IMR-90 (cell line): ENCODE data around the gene PRR33. TPM values are rescaled to one million over a fixed set of nuclear protein-coding genes. Genes with fewer than 3 reads are reported as not detected.

Experiments
- ATAC-seq: fragments of 200-7000 bp; cut with Tn5 transposase; 2 replicates; pipeline ENCODE4 v1.9.1; 2020; ENCODE audit warnings: low read depth, mild to moderate bottlenecking, moderate library complexity
- BruUV-seq: library from RNA; stranded (reverse); fragments of 400-500 nt; replicated peaks from 2 replicates; lab custom pipeline; 2021; lab: Mats Ljungman, UMichigan
- CTCF ChIA-PET: fragments of 300-600 bp; formaldehyde crosslinking; extraction: SDS; loops from one replicate; lab custom pipeline; 2021; ENCODE audit warnings: antibody characterized with exemption; lab: Yijun Ruan, JAX
- POLR2A ChIA-PET: fragments of 300-600 bp; sonication (Branson Sonifier 250); formaldehyde crosslinking; loops from one replicate; lab custom pipeline; 2022; ENCODE audit warnings: antibody characterized with exemption; ENCODE audit not compliant: unreplicated experiment; lab: Charles Lee
- DNase-seq: peaks from one replicate; pipeline ENCODE4 v3.0.0; 2013
- H2AFZ ChIP-seq: replicated peaks from 2 replicates; pipeline ENCODE3; 2013; ENCODE audit warnings: low read length, mild to moderate bottlenecking; ENCODE audit not compliant: poor library complexity
- H2AK5ac ChIP-seq: 2 replicates; pipeline ENCODE4 v1.6.1; 2013; ENCODE audit warnings: low read depth, low read length, inconsistent platforms
- H2AK9ac ChIP-seq: replicated peaks from 2 replicates; pipeline ENCODE3; 2013; ENCODE audit warnings: mild to moderate bottlenecking, low read depth, low read length, moderate library complexity; ENCODE audit not compliant: poor library complexity
- H2BK120ac ChIP-seq: 2 replicates; pipeline ENCODE4 v1.6.1; 2013; ENCODE audit warnings: low read depth, low read length, inconsistent platforms
- H2BK15ac ChIP-seq: 3 replicates; pipeline ENCODE4 v1.6.1; 2013; ENCODE audit warnings: low read depth, low read length, inconsistent platforms
- H2BK20ac ChIP-seq: 2 replicates; pipeline ENCODE4 v1.6.1; 2013; ENCODE audit warnings: low read depth, mild to moderate bottlenecking, inconsistent platforms, low read length, moderate library complexity
- H2BK5ac ChIP-seq: 2 replicates; pipeline ENCODE4 v1.6.1; 2013; ENCODE audit warnings: mild to moderate bottlenecking, low read depth, low read length, inconsistent platforms; ENCODE audit not compliant: poor library complexity, severe bottlenecking
- H3K14ac ChIP-seq: replicated peaks from 2 replicates; pipeline ENCODE4 v1.6.1; 2013; ENCODE audit warnings: low read depth, low read length, inconsistent platforms
- H3K18ac ChIP-seq: 2 replicates; pipeline ENCODE4 v1.6.1; 2013; ENCODE audit warnings: low read depth, low read length, control low read depth
- H3K23ac ChIP-seq: 2 replicates; pipeline ENCODE4 v1.6.1; 2013; ENCODE audit warnings: low read depth, low read length, inconsistent platforms
- H3K27ac ChIP-seq: 2 replicates; pipeline ENCODE4 v1.5.1; 2013; ENCODE audit warnings: mild to moderate bottlenecking, control low read depth, low read length; ENCODE audit not compliant: insufficient read depth
- H3K27me3 ChIP-seq: 2 replicates; pipeline ENCODE4 v1.6.1; 2013; ENCODE audit warnings: low read length; ENCODE audit not compliant: control insufficient read depth, insufficient read depth
- H3K36me3 ChIP-seq: 2 replicates; pipeline ENCODE4 v1.6.1; 2013; ENCODE audit warnings: low read length, mixed read lengths; ENCODE audit not compliant: control insufficient read depth, insufficient read depth
- H3K4ac ChIP-seq: 2 replicates; pipeline ENCODE4 v1.6.1; 2013; ENCODE audit warnings: low read depth, low read length, inconsistent platforms
- H3K4me1 ChIP-seq: 2 replicates; pipeline ENCODE4 v1.6.1; 2013; ENCODE audit warnings: low read length, mixed read lengths; ENCODE audit not compliant: control insufficient read depth, insufficient read depth
- H3K4me2 ChIP-seq: 2 replicates; pipeline ENCODE4 v1.6.1; 2013; ENCODE audit warnings: low read depth, mild to moderate bottlenecking, control low read depth, low read length, moderate library complexity
- H3K4me3 ChIP-seq: 2 replicates; pipeline ENCODE4 v1.5.1; 2013; ENCODE audit warnings: low read depth, mild to moderate bottlenecking, control low read depth, low read length, moderate library complexity; ENCODE audit not compliant: insufficient read depth
- H3K56ac ChIP-seq: 2 replicates; pipeline ENCODE4 v1.6.1; 2013; ENCODE audit warnings: low read length, inconsistent platforms; ENCODE audit not compliant: insufficient read depth; ENCODE audit errors: extremely low read depth
- H3K79me1 ChIP-seq, 2 experiments: 2 replicates each; pipeline ENCODE4 v1.6.1; 2013; ENCODE audit warnings: low read length in 2 of 2, inconsistent platforms in 1 of 2, low read depth in 1 of 2
- H3K9ac ChIP-seq: 2 replicates; pipeline ENCODE4 v1.6.1; 2013; ENCODE audit warnings: low read depth, low read length, control low read depth
- H3K9me1 ChIP-seq: 2 replicates; pipeline ENCODE4 v1.6.1; 2013; ENCODE audit warnings: low read length, inconsistent platforms; ENCODE audit not compliant: insufficient read depth
- H3K9me3 ChIP-seq: 2 replicates; pipeline ENCODE4 v1.6.1; 2013; ENCODE audit warnings: low read length; ENCODE audit not compliant: control insufficient read depth, insufficient read depth
- H4K20me1 ChIP-seq: 2 replicates; pipeline ENCODE4 v1.6.1; 2013; ENCODE audit warnings: low read length, inconsistent platforms; ENCODE audit not compliant: insufficient read depth
- H4K5ac ChIP-seq: 2 replicates; pipeline ENCODE4 v1.6.1; 2013; ENCODE audit warnings: mild to moderate bottlenecking, low read depth, low read length, control low read depth
- H4K8ac ChIP-seq, 2 experiments: 2 replicates each; pipeline ENCODE4 v1.6.1; 2013; ENCODE audit warnings: low read depth in 2 of 2, low read length in 2 of 2, control low read depth in 1 of 2, inconsistent platforms in 1 of 2
- H4K91ac ChIP-seq: 2 replicates; pipeline ENCODE4 v1.6.1; 2013; ENCODE audit warnings: low read depth, low read length, inconsistent platforms; ENCODE audit not compliant: insufficient read depth
- BHLHE40 ChIP-seq: fragments of 150-350 bp; IDR thresholded peaks from 2 replicates; pipeline ENCODE4 v1.6.1; 2016; ENCODE audit warnings: mild to moderate bottlenecking, low read depth, low read length
- CEBPB ChIP-seq: IDR thresholded peaks from 2 replicates; pipeline ENCODE4 v1.6.1; 2012; ENCODE audit warnings: low read depth, low read length, improper control_type of control experiment
- CHD1 ChIP-seq: IDR thresholded peaks from 2 replicates; pipeline ENCODE4 v1.6.1; 2012; ENCODE audit warnings: low read depth, low read length, improper control_type of control experiment
- FOS ChIP-seq: fragments of 150-350 bp; IDR thresholded peaks from 2 replicates; pipeline ENCODE4 v1.6.1; 2016; ENCODE audit warnings: low read depth, low read length
- MAFK ChIP-seq: IDR thresholded peaks from 2 replicates; pipeline ENCODE4 v1.6.1; 2012; ENCODE audit warnings: low read depth, low read length, improper control_type of control experiment
- MAZ ChIP-seq: IDR thresholded peaks from 2 replicates; pipeline ENCODE4 v1.6.1; 2012; ENCODE audit warnings: low read depth, mild to moderate bottlenecking, low read length, improper control_type of control experiment, moderate library complexity, borderline replicate concordance
- MXI1 ChIP-seq: IDR thresholded peaks from 2 replicates; pipeline ENCODE4 v1.6.1; 2012; ENCODE audit warnings: low read depth, mild to moderate bottlenecking, low read length, moderate library complexity, borderline replicate concordance
- NFE2L2 ChIP-seq: fragments of 150-350 bp; IDR thresholded peaks from 2 replicates; pipeline ENCODE4 v1.6.1; 2016; ENCODE audit warnings: low read depth, mild to moderate bottlenecking, low read length
- RAD21 ChIP-seq: IDR thresholded peaks from 2 replicates; pipeline ENCODE4 v1.6.1; 2012; ENCODE audit warnings: low read length, improper control_type of control experiment
- RCOR1 ChIP-seq: IDR thresholded peaks from 2 replicates; pipeline ENCODE4 v1.6.1; 2012; ENCODE audit warnings: mild to moderate bottlenecking, low read length, improper control_type of control experiment; ENCODE audit not compliant: insufficient replicate concordance
- SMC3 ChIP-seq: fragments of 150-350 bp; IDR thresholded peaks from 2 replicates; pipeline ENCODE4 v1.6.1; 2016; ENCODE audit warnings: low read depth, mild to moderate bottlenecking, antibody characterized with exemption, low read length, moderate library complexity
- USF2 ChIP-seq: fragments of 150-350 bp; IDR thresholded peaks from 2 replicates; pipeline ENCODE4 v1.6.1; 2017; ENCODE audit warnings: mild to moderate bottlenecking, antibody characterized with exemption, low read length, low read depth
- WGBS, 2 experiments: methylation state at CpG; one replicate each; pipeline versions ENCODE4 v1.1.5 to v1.1.7; 2013; ENCODE audit warnings: missing lambda C conversion rate in 2 of 2; ENCODE audit not compliant: insufficient read length in 1 of 2; ENCODE audit errors: extremely low coverage in 2 of 2; 5-methylcytosine and 5-hydroxymethylcytosine counted together
- dilution Hi-C: fragments of 300-500 bp; cut with HindIII; formaldehyde crosslinking; loops from one replicate; pipeline ENCODE4 v1.14.3; 2018; ENCODE audit warnings: low sequenced_read_pairs; ENCODE audit not compliant: unreplicated experiment
- in situ Hi-C: fragments of 300-500 bp; cut with MboI; formaldehyde crosslinking; loops from 3 replicates; pipeline ENCODE4 v1.14.3; 2019; ENCODE audit warnings: low sequenced_read_pairs, inconsistent platforms, mixed read lengths
- intact Hi-C: fragments of 100-400 bp; cut with micrococcal nuclease; formaldehyde crosslinking; loops from 2 replicates; pipeline ENCODE4 v1.10.0; 2022
- polyA plus RNA-seq, 3 experiments: library from polyadenylated mRNA; depleted of rRNA; stranded (reverse); fragments of >200 nt; gene quantifications; 2 replicates each; pipeline ENCODE4 v1.2.3, GENCODE V29; 2012; ENCODE audit warnings: low replicate concordance in 1 of 3
- total RNA-seq: library from RNA; depleted of rRNA; stranded (reverse); fragments of >200 nt; gene quantifications from 2 replicates; pipeline ENCODE4 v1.2.3, GENCODE V29; 2012
- TF ChIP-seq, protein P1 (sequence below): conservative IDR thresholded peaks from 2 replicates; pipeline ENCODE4 v1.5.1; 2012; ENCODE audit warnings: mild to moderate bottlenecking, low read depth, low read length, improper control_type of control experiment

PRR33 gene
- total and polyA plus RNA-seq, 2 of the 4 experiments (the other 2 are of a cell fraction): not detected

DNA sequence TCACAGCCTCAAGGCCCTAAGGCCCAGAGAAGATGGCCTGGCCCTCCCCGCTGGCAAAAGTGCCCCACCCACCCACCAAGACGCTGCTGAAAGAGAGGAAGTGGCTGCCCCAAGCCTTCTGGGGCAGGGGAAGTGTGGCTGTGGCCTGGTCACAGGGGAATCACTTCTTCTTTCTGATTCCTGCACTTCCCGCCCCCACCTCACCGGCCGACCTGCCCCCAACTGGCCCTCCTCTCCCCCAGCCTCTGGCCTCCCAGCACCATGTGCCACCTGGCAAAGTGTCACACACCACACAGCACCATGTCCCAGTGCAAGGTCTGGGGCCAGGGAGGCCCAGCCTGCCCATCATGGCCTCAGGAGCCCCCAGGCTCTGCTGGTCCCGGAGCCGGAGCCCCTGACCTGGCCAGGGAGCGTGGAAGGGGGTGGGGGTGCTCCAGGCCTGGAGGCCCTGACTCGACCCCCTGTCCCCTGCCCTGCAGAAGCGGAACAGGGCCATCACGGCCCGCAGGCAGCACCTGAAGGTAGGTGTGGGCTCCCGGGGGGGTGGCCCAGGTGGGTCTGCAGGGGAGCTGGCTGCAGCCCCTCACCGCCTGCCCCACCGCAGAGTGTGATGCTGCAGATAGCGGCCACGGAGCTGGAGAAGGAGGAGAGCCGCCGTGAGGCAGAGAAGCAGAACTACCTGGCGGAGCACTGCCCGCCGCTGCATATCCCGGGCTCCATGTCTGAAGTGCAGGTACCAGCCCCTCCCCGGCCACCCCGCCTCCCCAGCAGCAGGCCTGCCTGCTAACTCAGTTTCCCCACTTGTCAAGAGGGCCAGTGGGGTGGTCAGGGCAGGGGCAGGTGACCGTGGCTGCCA is 51.5 kb downstream of the PRR33 start (continued):
- no peak for TF ChIP-seq MAFK

DNA sequence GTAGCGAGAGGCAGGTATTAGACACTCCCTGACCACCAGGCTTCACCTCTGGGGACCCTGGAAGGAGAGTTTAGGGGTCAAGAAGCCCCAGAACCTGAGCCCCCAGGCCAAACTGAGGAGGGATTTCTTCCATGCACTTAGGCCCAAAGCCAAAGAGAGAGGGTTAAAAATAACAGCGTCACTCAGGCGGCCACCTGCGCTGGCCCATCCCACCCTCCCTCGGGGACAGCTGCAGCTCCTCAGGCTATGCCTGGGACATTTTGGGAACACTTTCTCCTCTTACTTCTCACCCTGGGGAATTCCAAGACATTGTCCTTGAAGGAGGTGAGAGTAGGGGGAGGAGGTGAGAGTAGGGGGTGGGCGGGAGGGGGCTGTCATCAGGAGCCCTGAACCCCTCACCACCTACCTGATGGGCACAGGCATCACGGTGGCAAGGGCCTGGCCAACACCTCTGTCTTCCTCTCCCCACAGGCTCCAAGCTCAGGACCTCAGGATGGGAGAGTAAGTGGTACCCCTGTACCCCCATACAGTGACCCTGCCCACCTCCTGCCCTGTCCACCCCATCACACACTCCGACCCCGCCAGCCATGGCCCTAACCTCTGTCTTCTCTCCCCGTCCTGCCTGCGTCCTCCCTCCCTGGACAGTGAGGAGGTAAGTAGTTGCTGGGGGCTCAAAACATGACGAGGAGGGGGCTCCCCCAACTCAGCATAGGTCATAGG is 52.3 kb downstream of the PRR33 start:
- Histone ChIP-seq H3K36me3 (no peaks in the 10 kb centered on the region), H3K4me3 (no peak overlapping the region), H2BK15ac (no peak overlapping the region), H2AK9ac (no peak overlapping the region), H4K5ac (no peak overlapping the region), H2BK5ac (no peak overlapping the region), H3K4me1 (no peaks in the 10 kb centered on the region), H2AK5ac (no peak overlapping the region), H2AFZ (no peak overlapping the region), H2BK20ac (no peak overlapping the region), H3K4me2 (no peak overlapping the region), H4K20me1 (no peaks in the 10 kb centered on the region), H3K4ac (no peak overlapping the region), H4K8ac (no peak overlapping the region), H3K23ac (no peak overlapping the region), H3K9me3 (no peaks in the 10 kb centered on the region), H2BK120ac (no peak overlapping the region), H3K79me1 (no peaks in the 10 kb centered on the region), H3K56ac (no peak overlapping the region), H4K91ac (no peak overlapping the region), H3K9ac (no peak overlapping the region), H3K14ac (no peak overlapping the region), H3K9me1 (no peaks in the 10 kb centered on the region), H3K27me3 (peaks cover 15% of the 10 kb centered on the region), H3K27ac (no peak overlapping the region), H3K18ac (no peak overlapping the region)
- in situ Hi-C loops: no loop called here
- dilution Hi-C loops: no loop called here
- ATAC-seq: no peak
- POLR2A ChIA-PET: no interaction called here
- CTCF ChIA-PET: interaction anchor here (1.2 kb wide), 1 partner anchor 312 kb away, joined by 4 read pairs; no protein-coding TSS in a partner anchor
- intact Hi-C loops: no loop called here
- BruUV-seq: no TSS peak
- no CpG with 5 or more reads among the region's 12 CpGs for WGBS, 2 experiments
- no peak for DNase-seq
- TF ChIP-seq SMC3 (no peak), MAFK (no peak), MAZ (no peak), CEBPB (no peak), NFE2L2 (no peak), RCOR1 (no peak), RAD21 (no peak), FOS (no peak), MXI1 (no peak), CHD1 (no peak), BHLHE40 (no peak), USF2 (no peak)
- TF ChIP-seq, protein P1, sequence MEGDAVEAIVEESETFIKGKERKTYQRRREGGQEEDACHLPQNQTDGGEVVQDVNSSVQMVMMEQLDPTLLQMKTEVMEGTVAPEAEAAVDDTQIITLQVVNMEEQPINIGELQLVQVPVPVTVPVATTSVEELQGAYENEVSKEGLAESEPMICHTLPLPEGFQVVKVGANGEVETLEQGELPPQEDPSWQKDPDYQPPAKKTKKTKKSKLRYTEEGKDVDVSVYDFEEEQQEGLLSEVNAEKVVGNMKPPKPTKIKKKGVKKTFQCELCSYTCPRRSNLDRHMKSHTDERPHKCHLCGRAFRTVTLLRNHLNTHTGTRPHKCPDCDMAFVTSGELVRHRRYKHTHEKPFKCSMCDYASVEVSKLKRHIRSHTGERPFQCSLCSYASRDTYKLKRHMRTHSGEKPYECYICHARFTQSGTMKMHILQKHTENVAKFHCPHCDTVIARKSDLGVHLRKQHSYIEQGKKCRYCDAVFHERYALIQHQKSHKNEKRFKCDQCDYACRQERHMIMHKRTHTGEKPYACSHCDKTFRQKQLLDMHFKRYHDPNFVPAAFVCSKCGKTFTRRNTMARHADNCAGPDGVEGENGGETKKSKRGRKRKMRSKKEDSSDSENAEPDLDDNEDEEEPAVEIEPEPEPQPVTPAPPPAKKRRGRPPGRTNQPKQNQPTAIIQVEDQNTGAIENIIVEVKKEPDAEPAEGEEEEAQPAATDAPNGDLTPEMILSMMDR: no peak
